Measurements from ENCODE around the gene AQP1.

AQP1 gene

GRCh38 chr7:30933124-30933974 lies 21.7 kb downstream of the AQP1 start:
- in situ Hi-C loops (cut with HindIII; ENCODE audit: low sequenced_read_pairs), result no loop called here

- in situ Hi-C loops (cut with HindIII; ENCODE audit: low sequenced_read_pairs), result no loop called here
Measured at GRCh38 chr7:30934225-30934624, 22.6 kb downstream of the AQP1 start.

DNA sequence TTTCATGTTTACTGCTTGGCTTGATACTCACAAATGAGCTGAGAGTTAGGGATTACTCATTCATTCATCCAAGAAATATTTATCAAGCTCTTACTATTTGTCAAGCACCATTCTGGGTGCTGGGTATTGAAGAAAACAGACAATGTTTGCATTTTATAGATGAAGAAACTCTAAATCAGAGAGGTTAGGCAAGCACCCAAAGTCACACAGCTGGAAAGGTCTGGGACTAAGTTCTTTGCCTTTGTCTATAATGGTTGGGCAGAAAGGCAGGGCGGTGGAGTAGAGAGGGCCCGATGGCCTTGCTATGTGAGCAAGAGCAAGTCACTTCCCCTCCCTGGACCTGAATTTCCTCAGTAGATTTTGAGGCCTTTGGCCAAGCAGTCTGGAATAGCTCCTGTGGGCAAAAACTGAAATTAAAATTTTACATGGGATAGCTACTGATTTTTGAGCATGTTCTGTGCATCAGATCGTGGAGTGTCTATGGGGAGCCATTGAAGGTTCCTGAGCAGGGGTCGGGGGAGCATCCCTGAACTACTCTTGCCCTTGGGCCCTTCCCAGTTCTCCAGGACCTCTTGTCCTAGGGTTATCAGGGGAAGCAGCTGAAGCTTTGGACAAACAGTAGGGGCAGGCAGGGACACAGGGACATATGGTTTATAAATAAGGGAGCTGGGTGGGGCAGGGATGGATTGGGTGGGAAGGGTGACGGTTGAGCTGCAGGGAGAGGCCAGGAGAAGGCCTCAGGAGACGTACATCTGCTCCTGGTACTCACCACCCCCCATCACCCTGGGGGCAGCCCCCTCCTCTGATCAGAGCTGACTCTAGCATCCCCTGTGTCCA lies 23.3 kb downstream of the AQP1 start:
- in situ Hi-C loops (cut with HindIII; ENCODE audit: low sequenced_read_pairs), result no loop called here

- in situ Hi-C loops (cut with HindIII; ENCODE audit: low sequenced_read_pairs), result no loop called here
Measured at GRCh38 chr7:30935569-30935877, 23.9 kb downstream of the AQP1 start.

DNA sequence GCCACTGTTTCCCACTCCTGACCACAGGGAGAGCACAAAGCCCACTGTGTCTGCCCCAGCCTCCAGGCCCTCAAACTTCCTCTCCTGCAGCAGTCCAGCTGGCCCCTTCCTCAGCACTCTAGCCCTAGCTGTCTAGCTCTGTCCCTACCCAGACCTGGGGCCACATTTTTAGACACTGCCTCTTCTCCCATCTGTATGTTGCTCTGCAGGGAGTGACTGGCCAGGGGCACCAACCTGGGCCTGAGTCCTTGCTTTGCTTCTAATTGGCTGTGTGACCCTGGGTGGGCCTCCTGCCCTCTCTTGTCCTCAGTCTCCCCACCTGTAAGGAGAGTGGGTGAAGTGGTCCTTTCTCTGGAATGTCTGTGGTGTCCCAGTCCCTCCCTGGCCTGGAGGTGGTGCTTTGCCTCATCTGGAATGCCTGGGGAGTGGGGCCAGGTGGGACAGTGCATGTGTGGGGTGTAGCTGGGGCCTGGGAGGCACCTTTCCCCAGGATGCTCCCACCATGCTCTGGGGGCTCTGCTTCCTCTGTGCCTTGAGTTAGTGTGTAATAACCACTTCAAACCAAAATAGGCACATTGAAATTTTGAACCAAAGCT lies 25.1 kb downstream of the AQP1 start:
- in situ Hi-C loops (cut with HindIII; ENCODE audit: low sequenced_read_pairs), result no loop called here

- in situ Hi-C loops (cut with HindIII; ENCODE audit: low sequenced_read_pairs), result no loop called here
Measured at GRCh38 chr7:30937416-30937815, 25.8 kb downstream of the AQP1 start.

- in situ Hi-C loops (cut with HindIII; ENCODE audit: low sequenced_read_pairs), result no loop called here
Measured at GRCh38 chr7:30938435-30939316, 27.0 kb downstream of the AQP1 start.

DNA sequence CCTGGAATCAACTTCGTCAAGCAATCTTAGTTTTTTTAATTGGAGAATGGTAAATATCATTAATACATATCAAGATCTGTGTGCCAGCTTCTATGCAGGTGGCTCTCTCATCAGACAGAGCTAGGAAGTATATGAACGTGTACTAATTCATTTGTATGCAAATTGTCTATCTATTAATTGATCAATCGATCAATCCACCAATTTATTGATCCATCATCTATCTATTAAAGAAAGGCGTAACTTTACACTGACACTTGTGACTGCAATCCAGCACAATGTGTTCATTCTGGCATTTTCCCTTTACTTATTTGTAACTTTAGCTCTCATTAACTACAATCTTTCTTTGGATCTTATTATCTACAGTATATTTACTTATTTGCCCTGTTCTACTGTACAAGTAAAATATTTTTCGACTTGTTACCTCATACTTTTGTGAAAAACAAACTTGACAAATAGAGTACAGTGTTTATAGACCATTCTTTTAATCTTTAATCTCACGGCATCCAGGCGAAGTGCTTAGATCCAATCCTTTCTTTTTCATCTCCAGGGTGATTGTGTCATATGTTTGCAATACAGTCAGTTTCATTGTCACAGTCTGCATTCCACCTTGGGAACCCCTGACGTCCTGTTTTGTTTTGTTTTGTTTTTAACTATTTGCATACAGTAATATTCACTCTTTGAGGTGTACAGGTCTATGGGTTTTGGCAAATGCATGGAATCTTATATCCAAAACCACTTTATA lies 30.1 kb downstream of the AQP1 start:
- in situ Hi-C loops (cut with HindIII; ENCODE audit: low sequenced_read_pairs), result no loop called here

- in situ Hi-C loops (cut with HindIII; ENCODE audit: low sequenced_read_pairs), result loop anchor here (25.0 kb wide), 1 partner anchor 162 kb away; no protein-coding TSS in a partner anchor
Measured at GRCh38 chr7:30950197-30950596, 38.5 kb downstream of the AQP1 start.

DNA sequence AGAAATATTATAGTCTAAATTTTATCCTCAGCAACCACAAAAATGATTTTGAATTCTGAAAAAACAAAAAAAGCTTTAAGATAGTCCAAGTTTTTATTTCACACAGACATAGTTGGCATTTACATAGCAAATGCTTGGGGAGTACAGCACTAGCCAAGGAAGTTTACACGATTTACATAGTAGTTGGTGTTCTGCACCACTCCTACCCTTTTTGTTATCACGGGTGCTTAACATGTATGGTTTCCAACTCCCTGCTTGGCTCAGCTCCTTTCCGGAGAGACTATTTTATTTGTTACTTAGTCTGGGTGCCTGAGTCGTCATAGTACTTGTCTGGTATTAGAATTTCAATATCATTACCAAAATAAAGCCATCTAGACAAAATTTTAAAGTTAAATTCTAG lies 43.3 kb downstream of the AQP1 start:
- in situ Hi-C loops (cut with HindIII; ENCODE audit: low sequenced_read_pairs), result loop anchor here (25.0 kb wide), 1 partner anchor 157 kb away; no protein-coding TSS in a partner anchor

DNA sequence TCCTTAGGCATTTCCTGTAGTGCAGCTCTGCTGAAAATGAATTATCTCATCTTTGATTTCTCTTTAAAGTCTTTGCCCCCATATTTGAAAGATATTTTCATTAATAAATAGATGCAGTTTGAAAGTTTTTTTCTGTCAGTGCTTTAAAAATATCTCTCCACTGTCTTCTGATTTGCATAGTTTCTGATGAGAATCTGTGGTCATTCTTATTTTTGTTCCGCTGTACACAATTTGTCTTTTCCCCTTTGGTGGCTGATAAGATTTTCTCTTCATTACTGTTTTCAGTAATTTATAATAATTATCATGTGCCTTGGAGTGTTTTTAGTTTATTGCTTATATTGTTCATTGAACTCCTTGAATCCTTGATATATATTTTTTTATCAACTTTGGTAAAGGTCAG lies 45.1 kb downstream of the AQP1 start:
- in situ Hi-C loops (cut with HindIII; ENCODE audit: low sequenced_read_pairs), result loop anchor here (25.0 kb wide), 1 partner anchor 156 kb away; no protein-coding TSS in a partner anchor

DNA sequence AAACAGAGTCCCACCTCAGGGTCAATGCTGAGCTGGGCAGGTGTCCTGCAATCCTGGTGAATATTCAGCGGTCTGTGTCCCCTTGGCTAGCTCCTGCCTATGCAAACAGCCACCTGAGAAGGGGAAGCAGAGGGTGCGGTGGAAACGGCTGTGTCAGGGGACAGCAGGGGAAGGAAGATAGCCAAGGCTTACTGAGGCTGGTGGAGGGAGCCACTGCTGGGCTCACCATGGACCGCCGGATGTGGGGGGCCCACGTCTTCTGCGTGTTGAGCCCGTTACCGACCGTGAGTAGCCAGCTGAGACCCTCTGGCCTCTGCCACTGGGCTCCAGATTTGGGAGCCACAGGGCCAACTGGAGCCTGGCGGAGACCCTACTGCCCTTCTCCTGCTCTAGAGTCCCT lies 52.2 kb downstream of the AQP1 start, which contains the start of gene GHRHR:
TSS of gene GHRHR (plus strand) at position 112 of the 400 bp plus-strand sequence. CDS start at position 228, 116 bp downstream.
- in situ Hi-C loops (cut with HindIII; ENCODE audit: low sequenced_read_pairs), result loop anchor here (25.0 kb wide), 1 partner anchor 148 kb away; no protein-coding TSS in a partner anchor

GRCh38 chr7:30965372-30965771 lies 53.7 kb downstream of the AQP1 start:
- in situ Hi-C loops (cut with HindIII; ENCODE audit: low sequenced_read_pairs), result loop anchor here (25.0 kb wide), 1 partner anchor 147 kb away; no protein-coding TSS in a partner anchor

DNA sequence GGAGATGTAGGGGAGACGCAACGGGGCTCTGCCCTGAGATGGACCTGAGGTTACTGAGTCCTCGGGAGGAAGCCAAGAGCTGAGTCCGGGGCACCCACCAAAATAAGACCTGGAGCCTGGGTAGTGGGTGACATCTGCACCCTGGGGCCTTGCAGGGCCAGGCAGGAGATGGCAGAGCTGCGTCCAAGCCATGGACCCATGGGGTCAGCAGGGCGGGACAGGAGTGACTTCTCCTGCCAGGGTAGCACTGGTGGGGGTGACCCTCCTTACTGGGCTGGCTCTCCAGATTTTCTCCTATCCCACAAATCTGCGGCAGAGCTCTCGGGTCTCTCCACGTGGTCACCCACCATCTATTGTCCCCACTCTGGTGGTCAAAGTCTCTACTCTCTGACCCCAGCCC lies 54.2 kb downstream of the AQP1 start:
- in situ Hi-C loops (cut with HindIII; ENCODE audit: low sequenced_read_pairs), result loop anchor here (25.0 kb wide), 1 partner anchor 146 kb away; no protein-coding TSS in a partner anchor

DNA sequence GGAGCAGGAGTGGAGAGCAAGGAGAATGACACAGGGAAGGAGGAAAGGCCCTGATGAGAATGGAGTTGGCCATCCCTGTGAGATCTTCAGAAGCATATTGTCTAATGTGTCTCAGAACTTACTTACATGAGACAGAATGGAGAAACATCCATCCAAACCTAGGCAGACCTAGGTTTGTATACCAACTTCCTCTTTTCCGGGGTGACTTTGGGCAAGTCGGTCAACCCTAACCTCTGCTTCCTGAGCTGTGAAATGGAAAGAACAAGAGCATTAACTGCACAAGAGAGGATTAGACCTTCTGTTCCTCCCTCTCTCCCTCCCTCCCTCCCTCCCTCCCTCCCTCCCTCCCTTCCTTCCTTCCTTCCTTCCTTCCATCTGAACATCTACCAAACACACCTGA lies 56.6 kb downstream of the AQP1 start:
- in situ Hi-C loops (cut with HindIII; ENCODE audit: low sequenced_read_pairs), result loop anchor here (25.0 kb wide), 1 partner anchor 144 kb away; no protein-coding TSS in a partner anchor

DNA sequence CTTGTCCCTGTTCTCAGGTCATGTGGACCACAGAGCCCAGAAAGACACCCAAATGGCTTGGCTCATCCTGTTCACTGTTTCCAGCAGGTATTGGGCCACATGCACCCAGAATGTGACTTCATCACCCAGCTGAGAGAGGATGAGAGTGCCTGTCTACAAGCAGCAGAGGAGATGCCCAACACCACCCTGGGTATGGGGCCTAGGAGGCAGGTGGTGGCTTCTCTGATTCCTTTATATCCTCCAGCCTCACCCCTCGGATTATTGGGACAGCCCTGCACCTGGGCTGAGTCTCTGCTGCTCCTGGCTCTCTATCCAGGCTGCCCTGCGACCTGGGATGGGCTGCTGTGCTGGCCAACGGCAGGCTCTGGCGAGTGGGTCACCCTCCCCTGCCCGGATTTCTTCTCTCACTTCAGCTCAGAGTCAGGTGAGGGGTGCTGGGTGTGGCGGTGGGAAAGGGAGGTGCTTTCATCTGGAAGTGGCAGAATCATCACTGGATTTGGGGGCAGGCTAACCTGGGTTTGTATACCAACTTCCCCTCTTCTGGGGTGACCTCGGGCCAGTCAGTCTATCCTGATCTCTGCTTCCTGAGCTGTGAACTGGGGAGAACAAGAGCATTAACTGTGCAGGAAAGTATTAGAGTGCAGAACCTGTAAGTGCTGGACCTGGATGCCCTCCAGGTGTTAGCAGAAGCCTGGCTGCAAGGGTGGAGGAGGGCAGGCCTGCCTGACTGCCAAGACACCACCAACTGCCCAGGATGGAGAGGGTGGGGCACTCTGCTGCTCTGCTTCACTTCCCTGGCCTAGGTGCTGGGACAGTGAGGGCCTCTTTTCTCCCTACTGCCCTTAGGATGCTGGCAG lies 57.3 kb downstream of the AQP1 start:
- in situ Hi-C loops (cut with HindIII; ENCODE audit: low sequenced_read_pairs), result loop anchor here (25.0 kb wide), 1 partner anchor 143 kb away; no protein-coding TSS in a partner anchor

- in situ Hi-C loops (cut with HindIII; ENCODE audit: low sequenced_read_pairs), result loop anchor here (25.0 kb wide), 1 partner anchor 143 kb away; no protein-coding TSS in a partner anchor
Measured at GRCh38 chr7:30969604-30969970, 57.9 kb downstream of the AQP1 start.

DNA sequence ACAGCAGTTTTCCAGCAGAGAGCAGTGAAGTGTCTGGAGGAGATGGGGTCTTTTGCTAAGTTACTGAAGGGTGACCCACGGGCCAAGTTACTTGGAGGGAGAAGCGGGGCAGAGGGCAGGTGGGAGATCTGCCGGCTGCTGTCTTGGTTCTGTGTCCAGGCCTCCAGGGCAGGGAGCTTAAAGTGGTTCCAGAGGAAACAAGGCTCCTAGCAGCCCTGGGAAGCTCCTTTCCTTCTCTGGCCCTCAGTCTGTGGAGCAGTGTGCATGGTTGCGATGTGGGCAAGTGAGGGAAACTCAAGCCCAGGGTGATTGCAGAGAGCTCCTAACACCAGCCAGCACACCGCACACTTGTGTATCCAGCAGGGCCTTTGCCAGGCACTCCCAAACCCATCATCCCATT lies 58.4 kb downstream of the AQP1 start:
- in situ Hi-C loops (cut with HindIII; ENCODE audit: low sequenced_read_pairs), result loop anchor here (25.0 kb wide), 1 partner anchor 142 kb away; no protein-coding TSS in a partner anchor

Data from endothelial cell of hepatic sinusoid (primary cell).